PFSK-1 (cell line): ENCODE results near the gene MT1G.

Experiments used
- POLR2AphosphoS5 ChIP-seq: IDR thresholded peaks from 2 replicates; pipeline ENCODE4 v1.6.1; 2012; ENCODE audit warnings: low read depth, mild to moderate bottlenecking, control low read depth, low read length, moderate library complexity
- REST ChIP-seq, 2 experiments: IDR thresholded peaks; 2 replicates each; pipeline versions ENCODE4 v1.6.1 to v1.8.0; 2011 to 2012; ENCODE audit warnings: low read depth in 2 of 2, low read length in 2 of 2, control low read depth in 1 of 2, inconsistent platforms in 1 of 2, mild to moderate bottlenecking in 1 of 2, moderate library complexity in 1 of 2; ENCODE audit not compliant: insufficient read depth in 1 of 2
- SIN3A ChIP-seq: IDR thresholded peaks from 2 replicates; pipeline ENCODE4 v1.6.1; 2012; ENCODE audit warnings: mild to moderate bottlenecking, low read length, moderate library complexity, borderline replicate concordance; ENCODE audit not compliant: insufficient read depth
- TAF1 ChIP-seq: IDR thresholded peaks from 2 replicates; pipeline ENCODE4 v1.6.1; 2012; ENCODE audit warnings: low read length, control low read depth, borderline replicate concordance; ENCODE audit not compliant: insufficient read depth

- TF ChIP-seq POLR2AphosphoS5 (no peak), SIN3A (no peak), REST (IDR thresholded peaks at IDR 0.05; ENCODE audit: insufficient read depth in 1 of 2, low read depth in 2 of 2, low read length in 2 of 2) (no peak), TAF1 (no peak)
These were observed 36.7 kb downstream of the MT1G start for GRCh38 chr16:56631197-56631596.
